ENCODE measurements around the gene ALPL. TPM values are rescaled to one million over a fixed set of nuclear protein-coding genes. Genes with fewer than 3 reads are reported as not detected.
"Not testable (repeated sequence)": the region's sequence is repeated elsewhere in the genome, so short reads cannot be mapped to it uniquely, and the experiment has no call there.

The ALPL gene
- total RNA-seq (2014; rRNA removed), result 0.73 and 0.86 TPM in 2 replicates
- Bru-seq, nascent RNA, result percentile 9 among the genes with signal in this experiment
- percentile 4 among the genes with signal in this experiment for BruChase-seq, experiment 1, labeled RNA remaining after a 6-hour chase
- percentile 5 among the genes with signal in this experiment for BruChase-seq, experiment 2, labeled RNA remaining after a 2-hour chase
- long read RNA-seq, partial matches to known transcripts, result 1 of 1 reads
- long read RNA-seq, other reads (novel, unspliced or antisense), result 0 of 1 reads

GRCh38 chr1:21509351-21510112 is at the start of gene ALPL:
Gene ALPL (plus strand): TSS chr1:21509423. CDS start chr1:21554082, 44,659 bp downstream.
- Histone ChIP-seq H4K20me1 (ENCODE audit: low read length) (no peaks in the 10 kb centered on the region), H3K9ac (ENCODE audit: low read length) (no peak within 1 kb of the TSS), H3K36me3 (ENCODE audit: low read depth, low read length) (no peaks in the 10 kb centered on the region), H3F3A (ENCODE audit: low read length, unreplicated experiment) (no peaks in the 10 kb centered on the region), H3K4me1 (ENCODE audit: insufficient read depth, low read length) (peaks cover 4% of the 10 kb centered on the region; the same call in 1 of the 2 replicates), H3K4me3 (ENCODE audit: low read length) (peak within 1 kb of the TSS; percentile 55), H3K9me2 (replicated peaks; ENCODE audit: low read length) (no peaks in the 10 kb centered on the region), H3K79me2 (ENCODE audit: low read length) (no peaks in the 10 kb centered on the region), H3K27me3 (ENCODE audit: low read length) (peaks cover 15% of the 10 kb centered on the region; the same call in 1 of the 2 replicates), H3K9me3 (ENCODE audit: low read length) (no peaks in the 10 kb centered on the region), H3K27ac (ENCODE audit: low read length) (no peak within 1 kb of the TSS), H3K4me2 (ENCODE audit: low read length) (peak within 1 kb of the TSS; percentile 84), H2AFZ (ENCODE audit: low read length) (peak within 1 kb of the TSS; percentile 87)
- DNase-seq (no peak), ATAC-seq (peak; percentile 23; the same call in 1 of the 2 replicates)
- intact Hi-C loops (cut with micrococcal nuclease), result loop anchor here (5.0 kb wide), 1 partner anchor 148 kb away; no protein-coding TSS in a partner anchor
- TF ChIP-seq EZH2 (IDR thresholded peaks at IDR 0.05; ENCODE audit: low read length, unreplicated experiment), result no peak
- no peak for TF ChIP-seq EZH2phosphoT487 (IDR thresholded peaks at IDR 0.05; ENCODE audit: borderline replicate concordance, low read length)
- TF ChIP-seq CTCF (conservative IDR thresholded peaks at IDR 0.05; ENCODE audit: low read depth, low read length), result no peak
- BruUV-seq (replicated peaks), result no TSS peak
- CTCF ChIA-PET, result no interaction called here
- POLR2A ChIA-PET (ENCODE audit: unreplicated experiment), result no interaction called here

- CTCF ChIA-PET; intact Hi-C loops (cut with micrococcal nuclease): not testable (repeated sequence)
Measured at GRCh38 chr1:21465127-21465526, 44.1 kb upstream of the ALPL start.

GRCh38 chr1:21467946-21468345 is 41.3 kb upstream of the ALPL start:
- H3K4me3 ChIP-seq (ENCODE audit: low read length); H3K9ac ChIP-seq (ENCODE audit: low read length); CTCF ChIA-PET; H2AFZ ChIP-seq (ENCODE audit: low read length); POLR2A ChIA-PET (ENCODE audit: unreplicated experiment); intact Hi-C loops (cut with micrococcal nuclease); H3K79me2 ChIP-seq (ENCODE audit: low read length); H3K27me3 ChIP-seq (ENCODE audit: low read length); H4K20me1 ChIP-seq (ENCODE audit: low read length); ATAC-seq; H3F3A ChIP-seq (ENCODE audit: low read length, unreplicated experiment); BruUV-seq (replicated peaks); H3K27ac ChIP-seq (ENCODE audit: low read length); H3K9me3 ChIP-seq (ENCODE audit: low read length); H3K9me2 ChIP-seq (replicated peaks; ENCODE audit: low read length): not testable (repeated sequence)
- Histone ChIP-seq H3K4me2 (ENCODE audit: low read length) (peak overlapping the region; percentile 26; the same call in 1 of the 2 replicates), H3K4me1 (ENCODE audit: insufficient read depth, low read length) (peaks cover 40% of the 10 kb centered on the region), H3K36me3 (ENCODE audit: low read depth, low read length) (peaks cover 12% of the 10 kb centered on the region)
- DNase-seq, result peak; percentile 68

More at GRCh38 chr1:21465127-21465526, 44.1 kb upstream of the ALPL start:
- ATAC-seq (peak; percentile 83), DNase-seq (peak; percentile 82)
- H3K27me3 ChIP-seq (ENCODE audit: low read length); H3K9me2 ChIP-seq (replicated peaks; ENCODE audit: low read length); H3K9me3 ChIP-seq (ENCODE audit: low read length); H3F3A ChIP-seq (ENCODE audit: low read length, unreplicated experiment); H4K20me1 ChIP-seq (ENCODE audit: low read length); H3K79me2 ChIP-seq (ENCODE audit: low read length); H3K4me3 ChIP-seq (ENCODE audit: low read length); H2AFZ ChIP-seq (ENCODE audit: low read length); POLR2A ChIA-PET (ENCODE audit: unreplicated experiment); H3K36me3 ChIP-seq (ENCODE audit: low read depth, low read length); BruUV-seq (replicated peaks): not testable (repeated sequence)
- Histone ChIP-seq H3K9ac (ENCODE audit: low read length) (0 out of 2 replicates have a peak overlapping the region, but pooled peaks have one; percentile 5), H3K4me1 (ENCODE audit: insufficient read depth, low read length) (peaks cover 40% of the 10 kb centered on the region), H3K27ac (ENCODE audit: low read length) (peak overlapping the region; percentile 74), H3K4me2 (ENCODE audit: low read length) (peak overlapping the region; percentile 59)

Data from PC-3 (cell line).